HG02973 (cell line): Measurements from ENCODE around the gene SRXN1.
A peak's percentile ranks its signal among the peaks of the same experiment; 100 is the strongest.
"Not testable (repeated sequence)": the region's sequence is repeated elsewhere in the genome, so short reads cannot be mapped to it uniquely, and the experiment has no call there.

Experiments used
- ATAC-seq: cut with Tn5 transposase; IDR thresholded peaks from one replicate; pipeline ENCODE4 v1.9.1; 2021; ENCODE audit warnings: moderate library complexity; ENCODE audit not compliant: unreplicated experiment

SRXN1 gene

GRCh38 chr20:655726-656624 lies 3.0 kb upstream of the SRXN1 start:
- no peak for ATAC-seq

- ATAC-seq = no peak
Observed at GRCh38 chr20:654417-654750, 1.4 kb upstream of the SRXN1 start.

GRCh38 chr20:653590-654416 lies 803 bp upstream of the SRXN1 start:
- no peak for ATAC-seq

GRCh38 chr20:652615-653109 lies 338 bp downstream of the SRXN1 start:
- peak; percentile 17 for ATAC-seq

GRCh38 chr20:651713-652614 lies 1.0 kb downstream of the SRXN1 start:
- ATAC-seq = no peak

GRCh38 chr20:650954-651353 lies 2.0 kb downstream of the SRXN1 start:
- ATAC-seq = no peak

GRCh38 chr20:650281-650680 lies 2.7 kb downstream of the SRXN1 start:
- ATAC-seq = no peak

GRCh38 chr20:647479-648019 lies 5.5 kb downstream of the SRXN1 start:
- no peak for ATAC-seq

GRCh38 chr20:646868-647233 lies 6.1 kb downstream of the SRXN1 start:
- ATAC-seq = no peak

GRCh38 chr20:646107-646867 lies 6.7 kb downstream of the SRXN1 start:
- no peak for ATAC-seq

GRCh38 chr20:645318-646106 lies 7.5 kb downstream of the SRXN1 start:
- ATAC-seq = peak; percentile 73

GRCh38 chr20:644692-645317 lies 8.2 kb downstream of the SRXN1 start:
- ATAC-seq = no peak

- ATAC-seq = no peak
Observed at GRCh38 chr20:642398-643174, 10.4 kb downstream of the SRXN1 start.

- ATAC-seq = not testable (repeated sequence)
Observed at GRCh38 chr20:642013-642397, 11.0 kb downstream of the SRXN1 start.

- no peak for ATAC-seq
Observed at GRCh38 chr20:641516-641875, 11.5 kb downstream of the SRXN1 start.

- no peak for ATAC-seq
Observed at GRCh38 chr20:640674-641515, 12.1 kb downstream of the SRXN1 start.

- ATAC-seq = no peak
Observed at GRCh38 chr20:638579-638978, 14.4 kb downstream of the SRXN1 start.
